ENCODE results near the gene VIM. TPM values are rescaled to one million over a fixed set of nuclear protein-coding genes. Genes with fewer than 3 reads are reported as not detected.

Gene VIM
- polyA plus RNA-seq, 1 donor (not counting 4 experiments of a cell fraction or from before 2014, with no cell fraction given) = 495 TPM

- FAIRE-seq (no peak), DNase-seq (ENCODE audit: low read depth, low spot score) (no peak)
- no peak overlapping the region for H3K27ac ChIP-seq (ENCODE audit: control insufficient read depth, insufficient read depth, low read length)
- H3K27me3 ChIP-seq (ENCODE audit: control insufficient read depth, extremely low read depth, insufficient read depth, low read length) = no peaks in the 10 kb centered on the region
- no peaks in the 10 kb centered on the region for H3K79me2 ChIP-seq (ENCODE audit: control insufficient read depth, insufficient read depth, low read length)
- H3K9ac ChIP-seq (ENCODE audit: control insufficient read depth, extremely low read depth, insufficient read depth, low read length) = no peak overlapping the region
- H3K9me1 ChIP-seq (ENCODE audit: control insufficient read depth, extremely low read depth, insufficient read depth, low read length) = no peaks in the 10 kb centered on the region
- no peaks in the 10 kb centered on the region for H3K9me3 ChIP-seq (ENCODE audit: control insufficient read depth, low read depth, low read length)
- dilution Hi-C loops (cut with MboI; ENCODE audit: extremely low pct_ligation_motif_present, low sequenced_read_pairs) = no loop called here
- no peak overlapping the region for H3K4me3 ChIP-seq (ENCODE audit: control insufficient read depth in 2 of 3, extremely low read depth in 1 of 3, insufficient read depth in 2 of 3, low read depth in 1 of 3, low read length in 3 of 3)
- H4K20me1 ChIP-seq (ENCODE audit: control insufficient read depth, extremely low read depth, insufficient read depth, low read length) = no peaks in the 10 kb centered on the region
- H3K4me2 ChIP-seq (ENCODE audit: control insufficient read depth, extremely low read depth, insufficient read depth, low read depth, low read length) = no peak overlapping the region
- TF ChIP-seq EZH2 (IDR thresholded peaks at IDR 0.05; ENCODE audit: low read length) (no peak), CTCF (optimal IDR thresholded peaks at IDR 0.05 in 1 of 3, IDR thresholded peaks at IDR 0.05 in 1 of 3, conservative IDR thresholded peaks at IDR 0.05 in 1 of 3; ENCODE audit: extremely low read depth in 1 of 3, insufficient read depth in 2 of 3, low read length in 3 of 3) (no peak)
- H3K4me1 ChIP-seq (ENCODE audit: control insufficient read depth, extremely low read depth, insufficient read depth, low read length) = no peaks in the 10 kb centered on the region
- no peak overlapping the region for H2AFZ ChIP-seq (ENCODE audit: control insufficient read depth, low read length)
- peaks cover 0 to 3% of the 10 kb centered on the region in 2 experiments for H3K36me3 ChIP-seq (ENCODE audit: control insufficient read depth in 2 of 2, extremely low read depth in 1 of 2, insufficient read depth in 2 of 2, low read length in 2 of 2)
Measured at GRCh38 chr10:17240616-17241015, 12.6 kb downstream of the VIM start.

GRCh38 chr10:17241611-17242333 lies 13.7 kb downstream of the VIM start:
- dilution Hi-C loops (cut with MboI; ENCODE audit: extremely low pct_ligation_motif_present, low sequenced_read_pairs) = no loop called here
- DNase-seq (ENCODE audit: low read depth, low spot score) = no peak
- no peak overlapping the region for H3K4me3 ChIP-seq (ENCODE audit: control insufficient read depth in 2 of 3, extremely low read depth in 1 of 3, insufficient read depth in 2 of 3, low read depth in 1 of 3, low read length in 3 of 3)
- H3K4me1 ChIP-seq (ENCODE audit: control insufficient read depth, extremely low read depth, insufficient read depth, low read length) = no peaks in the 10 kb centered on the region
- H3K4me2 ChIP-seq (ENCODE audit: control insufficient read depth, extremely low read depth, insufficient read depth, low read depth, low read length) = no peak overlapping the region
- H4K20me1 ChIP-seq (ENCODE audit: control insufficient read depth, extremely low read depth, insufficient read depth, low read length) = no peaks in the 10 kb centered on the region
- no peak overlapping the region for H3K27ac ChIP-seq (ENCODE audit: control insufficient read depth, insufficient read depth, low read length)
- H3K36me3 ChIP-seq (ENCODE audit: control insufficient read depth in 2 of 2, extremely low read depth in 1 of 2, insufficient read depth in 2 of 2, low read length in 2 of 2) = no peaks in the 10 kb centered on the region
- H3K27me3 ChIP-seq (ENCODE audit: control insufficient read depth, extremely low read depth, insufficient read depth, low read length) = no peaks in the 10 kb centered on the region
- no peaks in the 10 kb centered on the region for H3K9me3 ChIP-seq (ENCODE audit: control insufficient read depth, low read depth, low read length)
- no peak overlapping the region for H3K9ac ChIP-seq (ENCODE audit: control insufficient read depth, extremely low read depth, insufficient read depth, low read length)
- no peak for FAIRE-seq
- H2AFZ ChIP-seq (ENCODE audit: control insufficient read depth, low read length) = no peak overlapping the region
- no peak for TF ChIP-seq EZH2 (IDR thresholded peaks at IDR 0.05; ENCODE audit: low read length)
- no peak for TF ChIP-seq CTCF (optimal IDR thresholded peaks at IDR 0.05 in 1 of 3, IDR thresholded peaks at IDR 0.05 in 1 of 3, conservative IDR thresholded peaks at IDR 0.05 in 1 of 3; ENCODE audit: extremely low read depth in 1 of 3, insufficient read depth in 2 of 3, low read length in 3 of 3)
- no peaks in the 10 kb centered on the region for H3K9me1 ChIP-seq (ENCODE audit: control insufficient read depth, extremely low read depth, insufficient read depth, low read length)
- no peaks in the 10 kb centered on the region for H3K79me2 ChIP-seq (ENCODE audit: control insufficient read depth, insufficient read depth, low read length)

Data from keratinocyte (primary cell).